ENCODE measurements around the gene TMEM134.

The TMEM134 gene

DNA sequence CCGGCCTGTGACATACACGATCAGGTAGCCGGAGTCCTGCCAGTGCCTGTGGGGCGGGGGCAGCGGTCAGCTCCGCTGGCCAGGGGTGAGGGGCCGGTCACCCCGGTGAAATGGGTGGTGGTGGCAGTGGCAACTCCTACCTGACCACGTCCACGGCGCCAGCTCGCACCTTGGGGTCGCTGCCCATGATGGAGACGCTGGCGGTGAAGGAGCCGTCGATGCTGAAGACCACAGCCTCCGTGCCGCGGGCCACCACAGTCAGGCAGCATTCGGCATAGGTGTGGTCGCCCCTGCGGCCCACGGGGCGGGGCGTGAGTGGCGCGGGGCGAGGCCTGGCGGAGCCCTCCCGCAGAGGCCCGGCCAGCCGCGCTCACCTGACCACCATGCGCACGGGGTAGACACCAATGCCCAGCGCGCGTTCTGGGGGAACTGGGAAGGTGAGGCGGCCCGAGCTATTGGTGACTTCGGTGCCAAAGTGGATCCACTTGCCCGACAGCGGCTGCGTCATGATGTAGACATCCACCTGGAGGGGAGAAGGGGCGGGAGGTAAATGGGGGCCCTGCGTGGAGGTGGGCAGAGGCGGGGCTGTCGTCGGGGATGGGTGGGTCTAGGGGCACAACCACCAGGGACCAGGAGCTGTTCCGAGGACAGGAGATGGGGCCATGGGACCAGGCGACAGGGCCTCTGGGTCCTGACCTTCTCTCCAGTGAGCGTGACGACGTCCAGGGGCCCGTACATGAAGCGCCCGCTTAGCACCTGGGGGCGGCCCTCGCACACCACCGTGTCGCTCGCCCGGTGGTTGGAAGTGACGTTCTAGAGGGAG, 24.7 kb upstream of the TMEM134 start:
- no peak overlapping the region for H3K4me3 ChIP-seq (ENCODE audit: low read length)
- no peak for DNase-seq (ENCODE audit: low read depth)
- TF ChIP-seq CTCF (IDR thresholded peaks at IDR 0.05; ENCODE audit: insufficient read depth, low read depth, low read length, missing control alignments), result no peak

GRCh38 chr11:67492801-67493547, 23.9 kb upstream of the TMEM134 start:
- TF ChIP-seq CTCF (IDR thresholded peaks at IDR 0.05; ENCODE audit: insufficient read depth, low read depth, low read length, missing control alignments), result no peak
- H3K4me3 ChIP-seq (ENCODE audit: low read length), result no peak overlapping the region
- DNase-seq (ENCODE audit: low read depth), result no peak

DNA sequence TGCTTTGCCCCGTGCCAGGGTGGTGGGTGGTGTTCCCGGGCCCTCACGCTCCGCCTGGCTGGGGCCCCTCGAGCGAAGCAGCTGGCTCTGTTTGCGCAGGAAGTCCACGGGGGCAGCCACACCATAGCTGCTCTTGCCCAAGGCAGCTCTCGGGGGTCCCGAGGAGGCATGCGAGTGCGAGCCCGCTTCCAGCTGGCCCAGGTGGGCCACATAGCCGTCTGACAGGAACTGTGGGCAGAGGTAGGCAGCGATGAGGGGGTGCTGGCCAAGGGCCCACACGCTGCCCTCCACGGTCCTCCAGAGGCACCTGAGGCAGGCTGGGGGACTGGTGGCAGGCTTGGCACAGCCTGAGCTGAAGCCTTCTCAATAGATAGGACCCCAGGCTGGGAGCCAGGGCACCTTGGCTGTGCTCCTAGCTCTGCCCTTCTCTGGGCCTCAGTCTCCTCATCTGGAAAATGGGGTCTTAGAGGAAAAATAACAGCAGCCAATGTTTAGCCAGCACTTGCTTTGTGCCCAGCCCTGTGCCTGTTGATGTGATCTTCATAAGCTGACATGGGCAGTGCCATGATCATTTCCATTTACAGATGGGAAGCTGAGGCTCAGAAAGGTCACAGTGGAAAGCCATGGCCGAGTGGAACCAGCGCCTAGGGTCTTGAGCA, 23.1 kb upstream of the TMEM134 start:
- DNase-seq (ENCODE audit: low read depth), result no peak

GRCh38 chr11:67491276-67492068, 22.4 kb upstream of the TMEM134 start:
- TF ChIP-seq CTCF (IDR thresholded peaks at IDR 0.05; ENCODE audit: insufficient read depth, low read depth, low read length, missing control alignments), result no peak
- H3K4me3 ChIP-seq (ENCODE audit: low read length), result no peak overlapping the region
- no peak for DNase-seq (ENCODE audit: low read depth)

More for the DNA sequence above, 23.1 kb upstream of the TMEM134 start:
- no peak overlapping the region for H3K4me3 ChIP-seq (ENCODE audit: low read length)
- TF ChIP-seq CTCF (IDR thresholded peaks at IDR 0.05; ENCODE audit: insufficient read depth, low read depth, low read length, missing control alignments), result no peak

- no peak overlapping the region for H3K4me3 ChIP-seq (ENCODE audit: low read length)
- no peak for DNase-seq (ENCODE audit: low read depth)
- TF ChIP-seq CTCF (IDR thresholded peaks at IDR 0.05; ENCODE audit: insufficient read depth, low read depth, low read length, missing control alignments), result no peak
Measured at GRCh38 chr11:67490727-67491065, 21.6 kb upstream of the TMEM134 start.

GRCh38 chr11:67489885-67490726, 21.1 kb upstream of the TMEM134 start:
- no peak for TF ChIP-seq CTCF (IDR thresholded peaks at IDR 0.05; ENCODE audit: insufficient read depth, low read depth, low read length, missing control alignments)
- H3K4me3 ChIP-seq (ENCODE audit: low read length), result no peak overlapping the region
- no peak for DNase-seq (ENCODE audit: low read depth)
